H1 (cell line): ENCODE data around the gene BEX2. TPM values are rescaled to one million over a fixed set of nuclear protein-coding genes. Genes with fewer than 3 reads are reported as not detected.

ENCODE experiments used
- CTCF ChIA-PET: fragments of 300-600 bp; sonication (Branson Sonifier 250); formaldehyde crosslinking; loops from one replicate; lab custom pipeline; 2021; ENCODE audit not compliant: partially characterized antibody; lab: Charles Lee
- POLR2A ChIA-PET: fragments of 300-600 bp; sonication (Branson Sonifier 250); formaldehyde crosslinking; loops from one replicate; lab custom pipeline; 2021; ENCODE audit warnings: inconsistent platforms; ENCODE audit not compliant: partially characterized antibody; lab: Charles Lee
- DNase-seq, 2 experiments: peaks; one replicate each; pipeline versions ENCODE4 v3.0.0 to v3.0.0-alpha.2; 2010 to 2022; ENCODE audit warnings: low spot score in 2 of 2, low read depth in 1 of 2, mixed read lengths in 1 of 2
- FAIRE-seq: peaks from 2 replicates; lab custom pipeline; 2011; peaks lifted over from hg19 to GRCh38; lab: Jason Lieb, UNC
- H2AFZ ChIP-seq: 2 replicates; pipeline ENCODE4 v1.8.1; 2012; ENCODE audit warnings: low read length, inconsistent platforms
- H2AK5ac ChIP-seq: 2 replicates; pipeline ENCODE4 v1.6.1; 2013; ENCODE audit warnings: low read depth, low read length
- H2BK120ac ChIP-seq: replicated peaks from 2 replicates; pipeline ENCODE3; 2013; ENCODE audit warnings: low read depth, low read length, inconsistent platforms
- H2BK12ac ChIP-seq: 2 replicates; pipeline ENCODE4 v1.6.1; 2013; ENCODE audit warnings: low read depth, low read length
- H2BK15ac ChIP-seq: 2 replicates; pipeline ENCODE4 v1.6.1; 2013; ENCODE audit warnings: low read length
- H2BK20ac ChIP-seq: 2 replicates; pipeline ENCODE4 v1.6.1; 2013; ENCODE audit warnings: low read length
- H2BK5ac ChIP-seq: 2 replicates; pipeline ENCODE4 v1.6.1; 2013; ENCODE audit warnings: low read depth, low read length
- H3K14ac ChIP-seq: 2 replicates; pipeline ENCODE4 v1.6.1; 2013; ENCODE audit warnings: inconsistent platforms; ENCODE audit not compliant: insufficient read length
- H3K18ac ChIP-seq: 2 replicates; pipeline ENCODE4 v1.6.1; 2013; ENCODE audit warnings: low read length; ENCODE audit errors: extremely low read depth
- H3K23ac ChIP-seq: 2 replicates; pipeline ENCODE4 v1.6.1; 2013; ENCODE audit warnings: inconsistent platforms; ENCODE audit not compliant: insufficient read length
- H3K23me2 ChIP-seq: 2 replicates; pipeline ENCODE4 v1.6.1; 2013; ENCODE audit warnings: low read depth, low read length
- H3K27ac ChIP-seq: 2 replicates; pipeline ENCODE4 v1.6.1; 2011; ENCODE audit warnings: low read depth, low read length, inconsistent platforms
- H3K27me3 ChIP-seq, 4 experiments: replicated peaks in 1 of 4; 1 replicate in 1 of 4; 2 replicates in 3 of 4; pipeline versions ENCODE4 v1.6.1 to v1.8.1; 2011 to 2013; ENCODE audit warnings: low read length in 3 of 4, mild to moderate bottlenecking in 3 of 4, inconsistent platforms in 2 of 4, mixed read lengths in 2 of 4, moderate library complexity in 1 of 4; ENCODE audit not compliant: control insufficient read depth in 3 of 4, insufficient read depth in 3 of 4; ENCODE audit errors: extremely low read depth in 1 of 4
- H3K36me3 ChIP-seq, 4 experiments: 2 replicates each; pipeline versions ENCODE4 v1.6.1 to v1.8.1; 2011 to 2013; ENCODE audit warnings: mild to moderate bottlenecking in 4 of 4, low read length in 3 of 4, moderate library complexity in 2 of 4, control low read depth in 1 of 4, inconsistent platforms in 1 of 4; ENCODE audit not compliant: insufficient read depth in 4 of 4, control insufficient read depth in 2 of 4
- H3K4ac ChIP-seq: replicated peaks from 2 replicates; pipeline ENCODE3; 2013; ENCODE audit warnings: low read length, low read depth, mixed read lengths, inconsistent platforms; ENCODE audit not compliant: insufficient read length
- H3K4me1 ChIP-seq, 4 experiments: replicated peaks in 1 of 4; 1 replicate in 1 of 4; 2 replicates in 3 of 4; pipeline versions ENCODE4 v1.6.1 to v1.8.1; 2011 to 2013; ENCODE audit warnings: low read length in 3 of 4, inconsistent platforms in 2 of 4, mixed read lengths in 1 of 4; ENCODE audit not compliant: insufficient read depth in 4 of 4, control insufficient read depth in 3 of 4
- H3K4me2 ChIP-seq, 2 experiments: 2 replicates each; pipeline versions ENCODE4 v1.6.1 to v1.8.1; 2011 to 2013; ENCODE audit warnings: low read depth in 2 of 2, low read length in 2 of 2, control low read depth in 1 of 2, inconsistent platforms in 1 of 2, mild to moderate bottlenecking in 1 of 2; ENCODE audit not compliant: insufficient read depth in 1 of 2
- H3K4me3 ChIP-seq, 4 experiments: fragments of 200-600, 300-600 bp in 1 of 4; sonication (generic), shearing (Covaris generic), sonication (Bioruptor Twin) in 1 of 4; 2 replicates each; pipeline versions ENCODE4 v1.5.1 to v1.8.1; 2011 to 2016; ENCODE audit warnings: low read length in 4 of 4, low read depth in 3 of 4, control low read depth in 2 of 4, inconsistent platforms in 2 of 4, mild to moderate bottlenecking in 2 of 4, mixed read lengths in 1 of 4, moderate library complexity in 1 of 4; ENCODE audit not compliant: insufficient read depth in 2 of 4; ENCODE audit errors: extremely low read depth in 1 of 4
- H3K56ac ChIP-seq: replicated peaks from 2 replicates; pipeline ENCODE3; 2013; ENCODE audit warnings: low read depth, mild to moderate bottlenecking, mixed read lengths, low read length, inconsistent platforms; ENCODE audit not compliant: insufficient read length
- H3K79me1 ChIP-seq: 2 replicates; pipeline ENCODE4 v1.6.1; 2013; ENCODE audit warnings: low read depth, low read length, control low read depth
- H3K79me2 ChIP-seq, 2 experiments: 2 replicates each; pipeline versions ENCODE4 v1.6.1 to v1.8.1; 2012 to 2013; ENCODE audit warnings: low read length in 2 of 2, mild to moderate bottlenecking in 2 of 2, inconsistent platforms in 1 of 2; ENCODE audit not compliant: insufficient read depth in 2 of 2, control insufficient read depth in 1 of 2
- H3K9ac ChIP-seq, 4 experiments: replicated peaks in 1 of 4; 1 replicate in 1 of 4; 2 replicates in 3 of 4; pipeline versions ENCODE4 v1.6.1 to v1.8.1; 2011 to 2013; ENCODE audit warnings: low read depth in 3 of 4, low read length in 3 of 4, control low read depth in 2 of 4, mild to moderate bottlenecking in 2 of 4, moderate library complexity in 2 of 4, inconsistent platforms in 1 of 4; ENCODE audit errors: extremely low read depth in 1 of 4
- H3K9me3 ChIP-seq, 2 experiments: 2 replicates each; pipeline versions ENCODE4 v1.6.1 to v1.8.1; 2012 to 2013; ENCODE audit warnings: mild to moderate bottlenecking in 2 of 2, moderate library complexity in 2 of 2, control low read depth in 1 of 2, inconsistent platforms in 1 of 2, low read depth in 1 of 2, low read length in 1 of 2, mixed read lengths in 1 of 2; ENCODE audit not compliant: insufficient read depth in 2 of 2
- H4K20me1 ChIP-seq, 2 experiments: replicated peaks in 1 of 2; 2 replicates each; pipeline versions ENCODE3 to v1.8.1; 2011 to 2013; ENCODE audit warnings: inconsistent platforms in 2 of 2, low read length in 2 of 2, mild to moderate bottlenecking in 1 of 2; ENCODE audit not compliant: insufficient read depth in 2 of 2, control insufficient read depth in 1 of 2
- H4K5ac ChIP-seq: 2 replicates; pipeline ENCODE4 v1.6.1; 2013; ENCODE audit warnings: low read length, low read depth, mixed read lengths, inconsistent platforms; ENCODE audit not compliant: insufficient read length
- H4K8ac ChIP-seq: 2 replicates; pipeline ENCODE4 v1.8.0; 2013; ENCODE audit warnings: mild to moderate bottlenecking, moderate library complexity, low read length, inconsistent platforms; ENCODE audit not compliant: insufficient read depth; ENCODE audit errors: extremely low read depth
- H4K91ac ChIP-seq: replicated peaks from 2 replicates; pipeline ENCODE3; 2013; ENCODE audit warnings: low read length, mixed read lengths, inconsistent platforms; ENCODE audit not compliant: insufficient read length
- CBX8 ChIP-seq: fragments of 300-800, 300-1000 bp; sonication (generic); IDR thresholded peaks from 2 replicates; pipeline ENCODE4 v1.7.1; 2016; ENCODE audit warnings: low read depth, low read length, borderline replicate concordance
- CHD2 ChIP-seq: IDR thresholded peaks from 2 replicates; pipeline ENCODE4 v1.6.1; 2012; ENCODE audit warnings: low read length, improper control_type of control experiment
- JUND ChIP-seq: IDR thresholded peaks from 2 replicates; pipeline ENCODE4 v1.6.1; 2011; ENCODE audit warnings: mild to moderate bottlenecking, improper control_type of control experiment, low read length
- TCF12 ChIP-seq: IDR thresholded peaks from 2 replicates; pipeline ENCODE4 v1.6.1; 2011; ENCODE audit warnings: low read depth, mild to moderate bottlenecking, low read length
- WGBS, 2 experiments: shearing (Covaris generic) in 1 of 2; methylation state at CpG; one replicate each; pipeline versions ENCODE4 v1.1.6 to v1.1.7; 2013 to 2015; ENCODE audit warnings: low lambda C conversion rate in 2 of 2, mixed read lengths in 2 of 2, inconsistent platforms in 1 of 2, low coverage in 1 of 2, missing lambda C conversion rate in 1 of 2; ENCODE audit not compliant: insufficient replicate concordance in 2 of 2, insufficient coverage in 1 of 2, insufficient read length in 1 of 2; ENCODE audit errors: extremely low coverage in 1 of 2, missing lambda C conversion rate in 1 of 2; 5-methylcytosine and 5-hydroxymethylcytosine counted together
- polyA plus RNA-seq, 7 experiments: library from polyadenylated mRNA; depleted of rRNA in 3 of 7; stranded (reverse) in 5 of 7; unstranded in 2 of 7; fragments of >200 nt in 5 of 7; fragments of 200-250 nt in 2 of 7; gene quantifications; 1 replicate in 5 of 7; 2 replicates in 1 of 7; 4 replicates in 1 of 7; pipeline versions ENCODE4 v1.2.1 to v1.2.3, GENCODE V29; 2011 to 2013; ENCODE audit warnings: missing spikeins in 2 of 7, mixed read lengths in 2 of 7
- total RNA-seq: library from RNA; stranded (reverse); fragmentation: NEBNext Ultra II Directional; extraction: Animal tissue kit (Norgen Biotek cat#: 25700); gene quantifications from 2 replicates; pipeline ENCODE4 v1.2.1, GENCODE V29; 2021

BEX2 gene
- total and polyA plus RNA-seq, 2 of the 8 experiments (the other 6 are each of a cell fraction or from before 2014, with no cell fraction given): 53.8 to 60.2 TPM

DNA sequence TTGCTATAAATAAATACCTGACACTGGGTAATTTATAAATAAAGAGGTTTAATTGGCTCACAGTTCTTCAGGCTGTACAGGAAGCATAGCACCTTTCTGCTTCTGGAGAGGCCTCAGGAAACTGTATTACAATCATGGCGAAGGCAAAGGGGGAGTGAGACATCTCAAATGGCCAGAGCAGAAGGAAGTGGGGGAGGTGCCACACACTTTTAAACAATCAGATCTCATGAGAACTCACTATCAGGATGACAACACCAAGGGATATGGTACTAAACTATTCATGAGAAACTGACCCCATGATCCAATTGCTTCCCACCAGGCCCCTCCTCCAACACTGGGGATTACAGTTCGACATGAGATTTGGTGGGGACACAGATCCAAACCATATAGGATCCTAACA, 33.8 kb upstream of the BEX2 start:
- Histone ChIP-seq H3K4ac (no peak overlapping the region), H4K5ac (no peak overlapping the region), H4K20me1 (no peaks in the 10 kb centered on the region), H4K91ac (no peak overlapping the region), H3K9ac (no peak overlapping the region), H3K27ac (no peak overlapping the region), H3K36me3 (no peaks in the 10 kb centered on the region), H3K4me2 (no peak overlapping the region), H2AK5ac (no peak overlapping the region), H4K8ac (no peak overlapping the region), H2BK15ac (no peak overlapping the region), H3K79me1 (no peaks in the 10 kb centered on the region), H3K23me2 (peaks cover 6% of the 10 kb centered on the region; the same call in 1 of the 2 replicates), H2BK5ac (no peak overlapping the region), H2BK20ac (no peak overlapping the region), H3K27me3 (no peaks in the 10 kb centered on the region), H3K18ac (no peak overlapping the region), H2BK120ac (no peak overlapping the region), H3K9me3 (no peaks in the 10 kb centered on the region), H3K14ac (no peak overlapping the region), H3K23ac (no peak overlapping the region), H3K79me2 (no peaks in the 10 kb centered on the region), H3K56ac (no peak overlapping the region), H3K4me3 (no peak overlapping the region), H2AFZ (no peak overlapping the region), H2BK12ac (no peak overlapping the region), H3K4me1 (no peaks in the 10 kb centered on the region; a peak in 3 of 7 replicates)
- POLR2A ChIA-PET: no interaction called here
- CTCF ChIA-PET: no interaction called here
- TF ChIP-seq TCF12: no peak
- TF ChIP-seq JUND: no peak
- no peak for TF ChIP-seq CBX8
- no peak for TF ChIP-seq CHD2
- FAIRE-seq (no peak), DNase-seq (no peak)
- 64% methylated on average over 2 of the region's 2 CpGs; no CpG with 5 or more reads in 1 of the 2 experiments for WGBS, 2 experiments
